PC-3 (cell line): ENCODE measurements around the gene HHAT.

Experiments used
- EZH2phosphoT487 ChIP-seq: fragments of 300-600 bp; sonication (generic); IDR thresholded peaks from 2 replicates; pipeline ENCODE4 v1.6.1; 2018; ENCODE audit warnings: mild to moderate bottlenecking, antibody characterized with exemption, low read length, borderline replicate concordance
- TF ChIP-seq, protein P1 (sequence below): fragments of 300-600 bp; sonication (generic); conservative IDR thresholded peaks from 2 replicates; pipeline ENCODE4 v1.5.1; 2017; ENCODE audit warnings: antibody characterized with exemption, low read depth, mild to moderate bottlenecking, low read length

- no peak for TF ChIP-seq EZH2phosphoT487
- TF ChIP-seq, protein P1, sequence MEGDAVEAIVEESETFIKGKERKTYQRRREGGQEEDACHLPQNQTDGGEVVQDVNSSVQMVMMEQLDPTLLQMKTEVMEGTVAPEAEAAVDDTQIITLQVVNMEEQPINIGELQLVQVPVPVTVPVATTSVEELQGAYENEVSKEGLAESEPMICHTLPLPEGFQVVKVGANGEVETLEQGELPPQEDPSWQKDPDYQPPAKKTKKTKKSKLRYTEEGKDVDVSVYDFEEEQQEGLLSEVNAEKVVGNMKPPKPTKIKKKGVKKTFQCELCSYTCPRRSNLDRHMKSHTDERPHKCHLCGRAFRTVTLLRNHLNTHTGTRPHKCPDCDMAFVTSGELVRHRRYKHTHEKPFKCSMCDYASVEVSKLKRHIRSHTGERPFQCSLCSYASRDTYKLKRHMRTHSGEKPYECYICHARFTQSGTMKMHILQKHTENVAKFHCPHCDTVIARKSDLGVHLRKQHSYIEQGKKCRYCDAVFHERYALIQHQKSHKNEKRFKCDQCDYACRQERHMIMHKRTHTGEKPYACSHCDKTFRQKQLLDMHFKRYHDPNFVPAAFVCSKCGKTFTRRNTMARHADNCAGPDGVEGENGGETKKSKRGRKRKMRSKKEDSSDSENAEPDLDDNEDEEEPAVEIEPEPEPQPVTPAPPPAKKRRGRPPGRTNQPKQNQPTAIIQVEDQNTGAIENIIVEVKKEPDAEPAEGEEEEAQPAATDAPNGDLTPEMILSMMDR: no peak
These were observed 393.8 kb downstream of the HHAT start for GRCh38 chr1:210722410-210723081.
